Measurements from ENCODE around the gene EFTUD2. TPM values are rescaled to one million over a fixed set of nuclear protein-coding genes. Genes with fewer than 3 reads are reported as not detected.

EFTUD2 gene
- total and polyA plus RNA-seq, 9 of the 15 experiments (the other 6 are each of a cell fraction or from before 2014, with no cell fraction given), result 65.8 to 362 (median 218) TPM

DNA sequence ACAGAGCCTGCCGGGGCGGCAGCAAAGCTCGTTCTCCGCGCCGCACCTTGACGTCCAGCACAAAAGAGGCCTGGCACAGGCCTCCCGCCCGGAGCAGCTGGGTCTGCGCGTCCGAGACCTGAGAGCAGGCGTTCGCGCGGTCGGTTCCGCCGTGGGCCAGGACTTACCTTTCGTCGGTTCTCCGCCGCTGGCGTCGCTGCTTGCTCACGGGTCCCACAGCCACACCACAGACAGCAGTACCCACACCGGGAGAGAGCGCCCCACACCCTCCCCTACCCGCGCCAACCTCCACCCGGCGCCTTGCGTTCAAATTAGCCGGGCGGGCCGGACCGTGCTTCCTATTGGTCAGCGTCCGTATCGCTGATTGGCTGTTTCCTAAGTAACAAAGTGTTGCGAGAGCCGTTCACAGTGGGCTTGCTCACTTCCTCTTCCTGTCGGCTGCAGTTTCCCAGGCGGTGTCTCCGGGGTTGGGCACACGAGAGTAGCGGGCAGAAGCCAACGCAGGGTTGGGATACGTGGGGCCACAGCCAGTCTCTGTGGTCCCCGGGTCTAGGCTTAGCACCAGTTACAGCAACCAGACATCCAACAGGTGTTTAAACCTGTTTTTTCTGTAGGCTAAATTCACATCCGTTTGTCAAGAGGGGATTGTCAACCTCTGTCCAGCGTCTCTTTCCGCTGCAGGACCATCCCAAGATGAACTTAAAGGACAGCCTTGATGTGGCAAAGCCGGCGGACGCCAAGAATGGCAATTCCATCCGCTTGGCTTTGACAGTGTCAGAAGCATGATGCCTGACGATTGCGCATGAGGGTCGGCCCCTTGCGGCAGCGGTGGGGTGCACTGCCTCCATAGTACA, 48.4 kb upstream of the EFTUD2 start, which contains the start of gene KIF18B (continued):
- TF ChIP-seq, protein P1, sequence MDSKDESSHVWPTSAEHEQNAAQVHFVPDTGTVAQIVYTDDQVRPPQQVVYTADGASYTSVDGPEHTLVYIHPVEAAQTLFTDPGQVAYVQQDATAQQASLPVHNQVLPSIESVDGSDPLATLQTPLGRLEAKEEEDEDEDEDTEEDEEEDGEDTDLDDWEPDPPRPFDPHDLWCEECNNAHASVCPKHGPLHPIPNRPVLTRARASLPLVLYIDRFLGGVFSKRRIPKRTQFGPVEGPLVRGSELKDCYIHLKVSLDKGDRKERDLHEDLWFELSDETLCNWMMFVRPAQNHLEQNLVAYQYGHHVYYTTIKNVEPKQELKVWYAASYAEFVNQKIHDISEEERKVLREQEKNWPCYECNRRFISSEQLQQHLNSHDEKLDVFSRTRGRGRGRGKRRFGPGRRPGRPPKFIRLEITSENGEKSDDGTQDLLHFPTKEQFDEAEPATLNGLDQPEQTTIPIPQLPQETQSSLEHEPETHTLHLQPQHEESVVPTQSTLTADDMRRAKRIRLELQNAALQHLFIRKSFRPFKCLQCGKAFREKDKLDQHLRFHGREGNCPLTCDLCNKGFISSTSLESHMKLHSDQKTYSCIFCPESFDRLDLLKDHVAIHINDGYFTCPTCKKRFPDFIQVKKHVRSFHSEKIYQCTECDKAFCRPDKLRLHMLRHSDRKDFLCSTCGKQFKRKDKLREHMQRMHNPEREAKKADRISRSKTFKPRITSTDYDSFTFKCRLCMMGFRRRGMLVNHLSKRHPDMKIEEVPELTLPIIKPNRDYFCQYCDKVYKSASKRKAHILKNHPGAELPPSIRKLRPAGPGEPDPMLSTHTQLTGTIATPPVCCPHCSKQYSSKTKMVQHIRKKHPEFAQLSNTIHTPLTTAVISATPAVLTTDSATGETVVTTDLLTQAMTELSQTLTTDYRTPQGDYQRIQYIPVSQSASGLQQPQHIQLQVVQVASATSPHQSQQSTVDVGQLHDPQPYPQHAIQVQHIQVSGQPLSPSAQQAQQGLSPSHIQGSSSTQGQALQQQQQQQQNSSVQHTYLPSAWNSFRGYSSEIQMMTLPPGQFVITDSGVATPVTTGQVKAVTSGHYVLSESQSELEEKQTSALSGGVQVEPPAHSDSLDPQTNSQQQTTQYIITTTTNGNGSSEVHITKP (IDR thresholded peaks at IDR 0.05; ENCODE audit: partially characterized antibody), result peak; percentile 33
- TF ChIP-seq HDAC1 (IDR thresholded peaks at IDR 0.05), result peak in 1 of 2 experiments; percentile 98; a peak in 2 of 4 replicates
- no peak for TF ChIP-seq BDP1 (IDR thresholded peaks at IDR 0.05; ENCODE audit: insufficient read depth, insufficient read length)
- 0 out of 2 replicates have a peak, but pooled peaks have one; percentile 28 for TF ChIP-seq ZNF589 (CRISPR knock-in tag; IDR thresholded peaks at IDR 0.05; ENCODE audit: low read depth)
- no peak for TF ChIP-seq ZNF239 (CRISPR knock-in tag; IDR thresholded peaks at IDR 0.05)
- no peak for TF ChIP-seq NELFE (IDR thresholded peaks at IDR 0.05; ENCODE audit: insufficient read depth, insufficient read length)
- TF ChIP-seq MBD2 (IDR thresholded peaks at IDR 0.05; ENCODE audit: borderline replicate concordance, low read depth), result peak; percentile 57; the same call in 1 of the 2 replicates
- peak; percentile 39 for TF ChIP-seq CCNT2 (IDR thresholded peaks at IDR 0.05; ENCODE audit: borderline replicate concordance, extremely low read depth, insufficient read length, low read depth, low read length)
- TF ChIP-seq HLTF (IDR thresholded peaks at IDR 0.05), result no peak
- TF ChIP-seq, protein P2, sequence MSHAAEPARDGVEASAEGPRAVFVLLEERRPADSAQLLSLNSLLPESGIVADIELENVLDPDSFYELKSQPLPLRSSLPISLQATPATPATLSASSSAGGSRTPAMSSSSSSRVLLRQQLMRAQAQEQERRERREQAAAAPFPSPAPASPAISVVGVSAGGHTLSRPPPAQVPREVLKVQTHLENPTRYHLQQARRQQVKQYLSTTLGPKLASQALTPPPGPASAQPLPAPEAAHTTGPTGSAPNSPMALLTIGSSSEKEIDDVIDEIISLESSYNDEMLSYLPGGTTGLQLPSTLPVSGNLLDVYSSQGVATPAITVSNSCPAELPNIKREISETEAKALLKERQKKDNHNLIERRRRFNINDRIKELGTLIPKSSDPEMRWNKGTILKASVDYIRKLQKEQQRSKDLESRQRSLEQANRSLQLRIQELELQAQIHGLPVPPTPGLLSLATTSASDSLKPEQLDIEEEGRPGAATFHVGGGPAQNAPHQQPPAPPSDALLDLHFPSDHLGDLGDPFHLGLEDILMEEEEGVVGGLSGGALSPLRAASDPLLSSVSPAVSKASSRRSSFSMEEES (CRISPR knock-in tag; IDR thresholded peaks at IDR 0.05), result no peak
- no peak for TF ChIP-seq PTTG1 (tag; IDR thresholded peaks at IDR 0.05; ENCODE audit: low read depth)
- peak; percentile 70; the same call in 1 of the 2 replicates for TF ChIP-seq MXI1 (IDR thresholded peaks at IDR 0.05; ENCODE audit: low read depth, low read length)
- TF ChIP-seq C11orf30 (IDR thresholded peaks at IDR 0.05; ENCODE audit: low read depth), result peak; percentile 66; the same call in 1 of the 2 replicates
- TF ChIP-seq ZNF212 (CRISPR knock-in tag; IDR thresholded peaks at IDR 0.05), result no peak
- TF ChIP-seq DNMT1 (IDR thresholded peaks at IDR 0.05), result no peak
- TF ChIP-seq FOXM1 (IDR thresholded peaks at IDR 0.05; ENCODE audit: low read depth), result peak; percentile 100
- TF ChIP-seq FOXM1 (CRISPR knock-in tag; IDR thresholded peaks at IDR 0.05; ENCODE audit: low read depth), result peak; percentile 99
- peak; percentile 27; the same call in 1 of the 2 replicates for TF ChIP-seq RNF2 (IDR thresholded peaks at IDR 0.05)
- no peak for TF ChIP-seq RBM15 (IDR thresholded peaks at IDR 0.05; ENCODE audit: insufficient read depth, low read length)

Data from K562 (cell line).